ENCODE measurements around the gene UBQLN1. TPM values are rescaled to one million over a fixed set of nuclear protein-coding genes. Genes with fewer than 3 reads are reported as not detected.

Gene UBQLN1
- total and polyA plus RNA-seq, 9 of the 15 experiments (the other 6 are each of a cell fraction or from before 2014, with no cell fraction given): 7.5 to 120 (median 52.8) TPM

DNA sequence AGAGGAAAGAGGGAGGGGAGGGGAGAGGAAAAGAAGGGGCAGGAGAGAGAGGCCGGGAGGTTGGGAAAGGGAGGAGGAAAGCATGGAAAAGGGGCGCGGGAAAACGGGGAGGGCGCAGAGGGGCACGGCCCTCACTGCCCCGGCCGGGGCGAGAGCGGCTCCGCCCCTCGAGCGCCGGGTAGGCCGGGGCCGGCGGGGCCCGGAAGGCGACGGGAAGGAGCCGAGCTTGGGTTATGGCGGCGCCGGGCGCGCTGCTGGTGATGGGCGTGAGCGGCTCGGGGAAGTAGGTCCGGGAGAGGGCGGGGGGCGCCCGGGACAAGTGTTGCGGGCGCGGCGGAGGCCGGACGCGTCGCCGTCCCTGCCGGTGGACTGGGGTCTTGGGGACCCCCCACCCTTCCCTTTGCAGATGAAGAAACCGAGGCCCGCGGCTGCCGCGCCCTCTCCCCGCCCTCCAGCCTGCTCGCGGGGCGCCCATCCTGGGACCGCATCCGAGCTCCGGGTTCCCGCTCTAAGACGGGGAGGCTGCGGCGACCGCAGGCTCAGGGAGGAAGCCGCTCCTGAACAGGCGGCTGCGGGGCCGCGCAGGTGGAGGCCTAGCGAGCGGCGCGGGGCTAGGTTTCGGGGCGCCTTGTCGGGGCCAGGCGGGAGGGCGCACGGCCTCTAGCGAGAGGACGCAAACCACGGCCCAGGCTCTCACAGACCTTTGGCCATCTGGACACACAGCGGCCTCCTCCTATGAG lies 84.6 kb downstream of the UBQLN1 start, which contains the start of gene IDNK (continued):
- TF ChIP-seq E2F8 (IDR thresholded peaks at IDR 0.05; ENCODE audit: low read depth, partially characterized antibody): peak; percentile 39
- TF ChIP-seq HDAC1 (IDR thresholded peaks at IDR 0.05): peak in 1 of 2 experiments; percentile 25; a peak in 1 of 4 replicates
- TF ChIP-seq NFRKB (IDR thresholded peaks at IDR 0.05; ENCODE audit: low read depth): peak; percentile 49; the same call in 1 of the 2 replicates
- TF ChIP-seq RBM14 (IDR thresholded peaks at IDR 0.05; ENCODE audit: borderline replicate concordance, insufficient read depth, low read depth, low read length): 0 out of 2 replicates have a peak, but pooled peaks have one; percentile 68
- TF ChIP-seq MAZ (CRISPR knock-in tag; conservative IDR thresholded peaks at IDR 0.05 in 1 of 2, IDR thresholded peaks at IDR 0.05 in 1 of 2): peak in 1 of 2 experiments; percentile 53; a peak in 1 of 4 replicates
- TF ChIP-seq POLR2H (tag; IDR thresholded peaks at IDR 0.05; ENCODE audit: low read depth): peak; percentile 21; the same call in 1 of the 2 replicates
- TF ChIP-seq ZNF143 (CRISPR knock-in tag; IDR thresholded peaks at IDR 0.05): no peak
- TF ChIP-seq NFIC (IDR thresholded peaks at IDR 0.05): peak; percentile 17; the same call in 1 of the 2 replicates
- peak; percentile 92 for TF ChIP-seq ZFX (CRISPR knock-in tag; IDR thresholded peaks at IDR 0.05)
- no peak for TF ChIP-seq ZSCAN32 (CRISPR knock-in tag; IDR thresholded peaks at IDR 0.05)
- peak; percentile 77 for TF ChIP-seq POLR2A (conservative IDR thresholded peaks at IDR 0.05)
- peak; percentile 48; the same call in 1 of the 2 replicates for TF ChIP-seq CREM (IDR thresholded peaks at IDR 0.05; ENCODE audit: low read depth)

Measured in K562 (cell line).